Smooth muscle cell (in vitro differentiated cells): ENCODE data around the gene NRK. TPM values are rescaled to one million over a fixed set of nuclear protein-coding genes. Genes with fewer than 3 reads are reported as not detected.

Experiments used
- DNase-seq: peaks from one replicate; lab custom pipeline; 2025; ENCODE audit not compliant: unreplicated experiment; lab: John Stamatoyannopoulos, UW
- H2AFZ ChIP-seq: fragments of 200-600 bp; sonication (generic); 2 replicates; pipeline ENCODE4 v1.6.0; 2016; ENCODE audit warnings: antibody characterized with exemption, low read depth, mild to moderate bottlenecking
- H3F3A ChIP-seq: fragments of 200-600 bp; sonication (generic); 2 replicates; pipeline ENCODE4 v1.6.0; 2017; ENCODE audit warnings: antibody characterized with exemption, low read depth
- H3K27ac ChIP-seq: fragments of 200-600 bp; sonication (generic); 2 replicates; pipeline ENCODE4 v1.5.1; 2016; ENCODE audit warnings: low read depth, mild to moderate bottlenecking
- H3K27me3 ChIP-seq: fragments of 200-600 bp; sonication (generic); 2 replicates; pipeline ENCODE4 v1.6.1; 2016; ENCODE audit warnings: low read depth, mild to moderate bottlenecking
- H3K36me3 ChIP-seq: fragments of 200-600 bp; sonication (generic); 2 replicates; pipeline ENCODE4 v1.5.1; 2016; ENCODE audit warnings: low read depth
- H3K4me1 ChIP-seq: fragments of 200-600 bp; sonication (generic); 2 replicates; pipeline ENCODE4 v1.5.1; 2016; ENCODE audit warnings: low read depth
- H3K4me2 ChIP-seq: fragments of 200-600 bp; sonication (generic); 2 replicates; pipeline ENCODE4 v1.6.0; 2016; ENCODE audit warnings: mild to moderate bottlenecking
- H3K4me3 ChIP-seq: fragments of 200-600 bp; sonication (generic); 2 replicates; pipeline ENCODE4 v1.5.1; 2016; ENCODE audit warnings: mild to moderate bottlenecking
- H3K79me2 ChIP-seq: fragments of 200-600 bp; sonication (generic); 2 replicates; pipeline ENCODE4 v1.6.0; 2016; ENCODE audit warnings: low read depth, mild to moderate bottlenecking
- H3K9ac ChIP-seq: fragments of 200-600 bp; sonication (generic); 2 replicates; pipeline ENCODE4 v1.6.0; 2016; ENCODE audit warnings: low read depth
- H3K9me3 ChIP-seq: fragments of 200-600 bp; sonication (generic); replicated peaks from 2 replicates; pipeline ENCODE4 v1.5.1; 2016; ENCODE audit warnings: low read depth
- H4K20me1 ChIP-seq: fragments of 200-600 bp; sonication (generic); 2 replicates; pipeline ENCODE4 v1.6.0; 2016; ENCODE audit warnings: low read depth
- WGBS: methylation state at CpG from one replicate; pipeline ENCODE4 v1.1.7; 2016; ENCODE audit warnings: low lambda C conversion rate; 5-methylcytosine and 5-hydroxymethylcytosine counted together
- polyA plus RNA-seq: library from polyadenylated mRNA; unstranded; fragments of >200 nt; fragmentation: Nextera tagmentation; extraction: Ambion mirVana; gene quantifications from 2 replicates; pipeline ENCODE4 v1.2.1, GENCODE V29; 2016
- total RNA-seq: library from RNA; depleted of rRNA; stranded (reverse); fragments of >200 nt; gene quantifications from 2 replicates; pipeline ENCODE4 v1.2.3, GENCODE V29; 2014
- TF ChIP-seq, protein P1 (sequence below): fragments of 200-600 bp; sonication (generic); IDR thresholded peaks from 2 replicates; pipeline ENCODE4 v1.5.1; 2017; ENCODE audit warnings: borderline replicate concordance, mild to moderate bottlenecking, antibody characterized with exemption; ENCODE audit not compliant: insufficient read depth, poor library complexity, severe bottlenecking

Gene NRK
- total and polyA plus RNA-seq, 2 experiments from 2014 or later, result 0.55 to 4.0 TPM

DNA sequence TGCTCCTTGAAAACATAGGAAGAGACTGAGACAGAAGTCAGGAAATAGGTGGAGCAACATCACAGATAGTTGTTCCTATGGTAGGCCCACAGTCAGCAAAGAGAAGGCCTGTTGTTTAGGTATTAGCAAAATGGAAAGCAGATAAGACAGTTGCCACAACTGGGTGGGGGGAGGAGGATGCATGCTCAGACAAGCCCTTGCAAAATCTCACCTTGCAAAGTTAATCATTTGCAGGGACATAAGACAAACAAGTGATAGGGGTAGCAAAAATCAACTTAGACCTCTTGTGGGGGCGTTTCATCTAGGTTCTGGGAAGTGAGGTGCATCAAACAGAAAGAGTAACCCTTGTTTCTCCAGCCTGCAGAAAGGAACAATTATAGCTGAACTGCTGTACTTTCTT is 185.5 kb downstream of the NRK start:
- no peak overlapping the region for H3K4me2 ChIP-seq
- no peaks in the 10 kb centered on the region for H3K9me3 ChIP-seq
- H3K4me3 ChIP-seq, result no peak overlapping the region
- no peak overlapping the region for H3K9ac ChIP-seq
- no peaks in the 10 kb centered on the region for H3K4me1 ChIP-seq
- H4K20me1 ChIP-seq, result no peaks in the 10 kb centered on the region
- WGBS, result 50% methylated on average over 1 of the region's 1 CpG
- H3K27ac ChIP-seq, result no peak overlapping the region
- no peak overlapping the region for H2AFZ ChIP-seq
- H3F3A ChIP-seq, result no peaks in the 10 kb centered on the region
- no peaks in the 10 kb centered on the region for H3K27me3 ChIP-seq
- TF ChIP-seq, protein P1, sequence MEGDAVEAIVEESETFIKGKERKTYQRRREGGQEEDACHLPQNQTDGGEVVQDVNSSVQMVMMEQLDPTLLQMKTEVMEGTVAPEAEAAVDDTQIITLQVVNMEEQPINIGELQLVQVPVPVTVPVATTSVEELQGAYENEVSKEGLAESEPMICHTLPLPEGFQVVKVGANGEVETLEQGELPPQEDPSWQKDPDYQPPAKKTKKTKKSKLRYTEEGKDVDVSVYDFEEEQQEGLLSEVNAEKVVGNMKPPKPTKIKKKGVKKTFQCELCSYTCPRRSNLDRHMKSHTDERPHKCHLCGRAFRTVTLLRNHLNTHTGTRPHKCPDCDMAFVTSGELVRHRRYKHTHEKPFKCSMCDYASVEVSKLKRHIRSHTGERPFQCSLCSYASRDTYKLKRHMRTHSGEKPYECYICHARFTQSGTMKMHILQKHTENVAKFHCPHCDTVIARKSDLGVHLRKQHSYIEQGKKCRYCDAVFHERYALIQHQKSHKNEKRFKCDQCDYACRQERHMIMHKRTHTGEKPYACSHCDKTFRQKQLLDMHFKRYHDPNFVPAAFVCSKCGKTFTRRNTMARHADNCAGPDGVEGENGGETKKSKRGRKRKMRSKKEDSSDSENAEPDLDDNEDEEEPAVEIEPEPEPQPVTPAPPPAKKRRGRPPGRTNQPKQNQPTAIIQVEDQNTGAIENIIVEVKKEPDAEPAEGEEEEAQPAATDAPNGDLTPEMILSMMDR, result no peak
- H3K36me3 ChIP-seq, result no peaks in the 10 kb centered on the region
- no peak for DNase-seq
- no peaks in the 10 kb centered on the region for H3K79me2 ChIP-seq

Other genes starting within 250 kb of the NRK start
- not detected in 2 replicates for gene SERPINA7, start 216.2 kb downstream of the NRK start, total RNA-seq
- gene SERPINA7, start 216.2 kb downstream of the NRK start, polyA plus RNA-seq, result not detected in 2 replicates